GM18907 (cell line): ENCODE data around the gene SMAD2.

ENCODE experiments used
- ATAC-seq: cut with Tn5 transposase; IDR thresholded peaks from one replicate; pipeline ENCODE4 v1.9.1; 2021; ENCODE audit warnings: mild to moderate bottlenecking, moderate library complexity; ENCODE audit not compliant: unreplicated experiment

SMAD2 gene

GRCh38 chr18:47898055-47898454 lies 32.4 kb downstream of the SMAD2 start:
- ATAC-seq: no peak

- ATAC-seq: no peak
These were observed 34.8 kb downstream of the SMAD2 start for GRCh38 chr18:47895565-47896250.

- ATAC-seq: no peak
These were observed 36.3 kb downstream of the SMAD2 start for GRCh38 chr18:47893939-47894699.

- no peak for ATAC-seq
These were observed 37.4 kb downstream of the SMAD2 start for GRCh38 chr18:47893047-47893446.

- ATAC-seq: no peak
These were observed 42.3 kb downstream of the SMAD2 start for GRCh38 chr18:47888156-47888555.

- ATAC-seq: no peak
These were observed 43.2 kb downstream of the SMAD2 start for GRCh38 chr18:47887227-47887626.

GRCh38 chr18:47883771-47884413 lies 46.6 kb downstream of the SMAD2 start:
- no peak for ATAC-seq

- no peak for ATAC-seq
These were observed 47.8 kb downstream of the SMAD2 start for GRCh38 chr18:47882641-47883040.

- no peak for ATAC-seq
These were observed 48.6 kb downstream of the SMAD2 start for GRCh38 chr18:47881752-47882455.

GRCh38 chr18:47881042-47881441 lies 49.4 kb downstream of the SMAD2 start:
- no peak for ATAC-seq

- no peak for ATAC-seq
These were observed 52.6 kb downstream of the SMAD2 start for GRCh38 chr18:47877892-47878291.

- no peak for ATAC-seq
These were observed 53.6 kb downstream of the SMAD2 start for GRCh38 chr18:47876813-47877212.

- ATAC-seq: no peak
These were observed 56.8 kb downstream of the SMAD2 start for GRCh38 chr18:47873625-47874024.

- ATAC-seq: no peak
These were observed 58.0 kb downstream of the SMAD2 start for GRCh38 chr18:47872426-47872825.

GRCh38 chr18:47871288-47871687 lies 59.2 kb downstream of the SMAD2 start:
- no peak for ATAC-seq

- ATAC-seq: no peak
These were observed 59.9 kb downstream of the SMAD2 start for GRCh38 chr18:47870605-47871004.

- no peak for ATAC-seq
These were observed 61.7 kb downstream of the SMAD2 start for GRCh38 chr18:47868744-47869143.

GRCh38 chr18:47865183-47865582 lies 65.3 kb downstream of the SMAD2 start:
- ATAC-seq: no peak

- ATAC-seq: no peak
These were observed 67.4 kb downstream of the SMAD2 start for GRCh38 chr18:47863041-47863440.

- no peak for ATAC-seq
These were observed 71.9 kb downstream of the SMAD2 start for GRCh38 chr18:47858607-47859006.

GRCh38 chr18:47847635-47848034 lies 82.8 kb downstream of the SMAD2 start:
- ATAC-seq: no peak
